ENCODE measurements around the gene USH2A. TPM values are rescaled to one million over a fixed set of nuclear protein-coding genes. Genes with fewer than 3 reads are reported as not detected.
"Not testable (repeated sequence)": the region's sequence is repeated elsewhere in the genome, so short reads cannot be mapped to it uniquely, and the experiment has no call there.

Gene USH2A
- total RNA-seq, 2 donors from 2014 or later, result not detected

DNA sequence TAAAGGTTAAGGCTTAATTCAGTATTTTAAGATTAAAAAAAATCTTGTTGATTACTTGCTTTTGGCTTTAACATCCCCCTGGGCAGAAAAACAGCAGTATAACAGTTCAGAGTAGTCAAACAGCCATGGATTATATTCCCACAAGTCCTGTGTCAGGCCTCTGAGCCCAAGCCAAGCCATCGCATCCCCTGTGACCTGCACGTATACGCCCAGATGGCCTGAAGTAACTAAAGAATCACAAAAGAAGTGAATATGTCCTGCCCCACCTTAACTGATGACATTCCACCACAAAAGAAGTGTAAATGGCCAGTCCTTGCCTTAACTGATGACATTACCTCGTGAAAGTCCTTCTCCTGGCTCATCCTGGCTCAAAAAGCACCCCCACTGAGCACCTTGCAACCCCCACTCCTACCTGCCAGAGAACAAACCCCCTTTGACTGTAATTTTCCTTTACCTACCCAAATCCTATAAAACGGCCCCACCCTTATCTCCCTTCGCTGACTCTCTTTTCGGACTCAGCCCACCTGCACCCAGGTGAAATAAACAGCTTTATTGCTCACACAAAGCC is 277.7 kb downstream of the USH2A start:
- H3K4me1 Mint-ChIP-seq (ENCODE audit: low read depth in 2 of 2); ATAC-seq; H3K27ac Mint-ChIP-seq; H3K4me3 Mint-ChIP-seq; H3K36me3 Mint-ChIP-seq; DNase-seq (ENCODE audit: low spot score); H3K27me3 Mint-ChIP-seq: not testable (repeated sequence)
- H3K9me3 Mint-ChIP-seq, result peaks cover 28% of the 10 kb centered on the region

DNA sequence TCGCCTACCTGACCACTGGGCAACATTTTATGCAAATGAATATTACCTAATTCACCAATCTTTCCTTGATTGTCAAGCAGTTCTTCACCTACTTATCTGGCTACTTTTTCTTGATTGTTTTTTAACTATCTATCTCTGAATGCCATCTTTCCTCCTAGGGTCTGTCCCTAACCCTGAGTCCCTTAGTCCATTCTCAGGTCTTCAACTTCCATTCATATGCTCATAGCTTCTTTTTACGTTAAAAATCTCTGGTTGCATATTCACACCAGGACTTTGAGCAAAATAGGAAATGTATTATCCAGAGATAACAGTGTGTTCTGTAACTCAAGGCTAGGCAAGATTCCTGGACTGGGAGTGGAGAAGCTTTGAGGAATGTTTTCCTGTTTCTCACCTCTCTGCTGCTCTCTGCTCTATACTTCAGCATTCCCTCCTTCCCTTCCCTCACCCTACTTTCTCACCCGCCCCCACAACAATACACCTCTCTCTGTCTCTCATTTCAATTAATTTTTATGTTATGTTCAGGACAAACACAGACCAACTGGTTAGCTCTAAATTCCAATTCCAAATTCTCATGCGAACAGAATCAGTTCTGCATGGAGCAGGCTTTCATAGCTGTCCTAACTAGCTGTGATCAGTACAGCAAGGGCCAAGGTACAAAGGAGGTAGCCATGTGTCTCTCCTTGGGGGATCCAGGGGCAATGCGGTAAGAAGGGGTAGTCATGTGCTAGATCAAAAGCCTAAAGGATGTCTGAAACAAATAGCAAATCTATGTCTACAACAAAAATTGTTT is 278.4 kb downstream of the USH2A start:
- Mint-ChIP-seq H3K4me3 (no peak overlapping the region), H3K27me3 (no peaks in the 10 kb centered on the region), H3K27ac (no peak overlapping the region), H3K36me3 (peaks cover 4% of the 10 kb centered on the region), H3K4me1 (ENCODE audit: low read depth in 2 of 2) (no peaks in the 10 kb centered on the region), H3K9me3 (peaks cover 22% of the 10 kb centered on the region)
- DNase-seq (ENCODE audit: low spot score) (no peak), ATAC-seq (no peak)

DNA sequence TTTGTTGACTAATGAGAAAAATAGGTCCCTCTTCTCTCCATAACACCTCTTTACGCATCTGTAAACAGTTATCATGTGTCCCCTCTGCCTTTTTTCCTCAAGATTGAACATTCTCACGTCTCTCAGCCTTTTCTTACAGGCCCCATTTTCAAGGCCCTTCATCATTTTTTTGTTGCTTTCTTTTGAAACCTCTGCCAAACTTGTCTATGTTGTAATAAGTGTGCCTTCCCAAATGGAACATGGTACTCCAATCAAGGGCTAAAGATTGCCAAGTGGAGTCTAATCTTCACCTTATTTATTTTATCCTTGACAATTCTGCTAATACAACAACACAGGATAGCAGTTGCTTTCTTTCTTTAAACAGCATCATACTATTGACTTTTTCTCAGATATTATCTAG is 280.3 kb downstream of the USH2A start:
- ATAC-seq, result no peak
- no peaks in the 10 kb centered on the region for H3K4me1 Mint-ChIP-seq (ENCODE audit: low read depth in 2 of 2)
- H3K36me3 Mint-ChIP-seq, result no peaks in the 10 kb centered on the region
- H3K27me3 Mint-ChIP-seq, result no peaks in the 10 kb centered on the region
- no peak overlapping the region for H3K27ac Mint-ChIP-seq
- DNase-seq (ENCODE audit: low spot score), result no peak
- no peak overlapping the region for H3K4me3 Mint-ChIP-seq
- H3K9me3 Mint-ChIP-seq, result peaks cover 14% of the 10 kb centered on the region

DNA sequence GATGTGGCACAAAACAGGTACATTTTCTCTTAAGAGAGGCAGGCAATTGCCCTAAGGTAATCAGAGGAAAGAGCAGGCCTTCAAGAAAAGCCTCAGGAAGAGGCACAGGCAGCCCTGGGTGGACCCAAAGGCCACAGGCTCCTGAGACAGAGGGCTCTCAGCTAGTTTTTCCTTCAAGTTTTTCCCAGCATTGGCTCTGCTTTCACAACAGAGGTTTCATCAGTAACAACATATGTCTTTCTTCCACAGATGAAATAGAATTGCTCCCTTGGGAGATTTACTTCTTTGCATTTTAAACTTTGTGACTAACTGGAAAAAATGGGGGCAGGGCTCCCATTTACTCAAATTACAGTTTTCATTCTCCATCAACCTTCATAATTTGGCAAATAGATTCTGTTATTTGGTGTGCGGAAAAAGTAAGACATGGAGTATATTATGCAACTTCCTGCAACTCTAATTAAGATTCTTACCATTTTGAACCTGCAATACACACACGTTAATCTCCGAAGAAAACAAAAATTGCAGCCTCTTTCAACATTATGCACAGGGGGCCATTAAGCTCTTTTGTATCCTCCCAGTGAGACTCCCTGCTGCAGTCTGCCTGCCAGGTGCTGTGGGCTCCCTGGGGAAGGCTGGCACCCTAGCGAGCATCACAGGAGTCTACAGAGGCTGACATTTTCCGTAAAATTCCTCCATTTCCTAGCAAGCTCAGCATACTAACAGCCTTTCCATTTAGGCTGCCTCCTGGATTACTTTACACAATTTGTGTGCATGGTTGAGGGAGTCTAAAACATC is 282.3 kb downstream of the USH2A start:
- Mint-ChIP-seq H3K9me3 (peaks cover 18% of the 10 kb centered on the region), H3K27ac (no peak overlapping the region), H3K27me3 (no peaks in the 10 kb centered on the region), H3K4me3 (no peak overlapping the region), H3K36me3 (no peaks in the 10 kb centered on the region), H3K4me1 (ENCODE audit: low read depth in 2 of 2) (no peaks in the 10 kb centered on the region)
- DNase-seq (ENCODE audit: low spot score), result no peak
- no peak for ATAC-seq

DNA sequence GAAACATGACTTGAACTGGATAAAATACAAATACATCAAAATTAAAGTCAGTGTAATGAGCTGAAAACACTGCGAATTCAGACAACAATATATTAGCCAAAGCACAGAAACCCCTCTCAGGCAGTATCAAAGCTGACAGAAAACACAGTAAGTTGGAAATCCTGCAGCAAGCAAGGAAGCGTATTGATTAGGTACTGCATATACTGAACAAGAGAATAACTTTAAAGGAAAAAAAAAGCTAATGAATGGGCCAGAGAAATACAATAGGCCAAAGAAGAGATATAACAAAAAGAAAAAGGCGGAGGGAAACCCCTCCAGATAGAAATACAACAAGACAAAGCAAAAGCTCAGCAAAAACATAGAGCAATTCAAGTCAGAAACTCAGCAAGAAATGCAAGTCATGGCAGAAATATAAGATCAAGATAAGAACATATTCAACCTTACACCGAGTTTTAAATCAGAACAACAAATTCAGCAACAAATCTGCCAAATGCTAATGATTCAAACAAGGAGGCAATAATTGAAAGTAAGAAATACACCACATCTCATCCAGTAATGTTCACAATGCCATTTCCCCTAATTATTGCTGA is 299.0 kb downstream of the USH2A start:
- Mint-ChIP-seq H3K9me3 (peaks cover 6% of the 10 kb centered on the region), H3K4me3 (no peak overlapping the region), H3K36me3 (no peaks in the 10 kb centered on the region), H3K27me3 (no peaks in the 10 kb centered on the region), H3K4me1 (ENCODE audit: low read depth in 2 of 2) (no peaks in the 10 kb centered on the region), H3K27ac (no peak overlapping the region)
- ATAC-seq (no peak), DNase-seq (ENCODE audit: low spot score) (no peak)

DNA sequence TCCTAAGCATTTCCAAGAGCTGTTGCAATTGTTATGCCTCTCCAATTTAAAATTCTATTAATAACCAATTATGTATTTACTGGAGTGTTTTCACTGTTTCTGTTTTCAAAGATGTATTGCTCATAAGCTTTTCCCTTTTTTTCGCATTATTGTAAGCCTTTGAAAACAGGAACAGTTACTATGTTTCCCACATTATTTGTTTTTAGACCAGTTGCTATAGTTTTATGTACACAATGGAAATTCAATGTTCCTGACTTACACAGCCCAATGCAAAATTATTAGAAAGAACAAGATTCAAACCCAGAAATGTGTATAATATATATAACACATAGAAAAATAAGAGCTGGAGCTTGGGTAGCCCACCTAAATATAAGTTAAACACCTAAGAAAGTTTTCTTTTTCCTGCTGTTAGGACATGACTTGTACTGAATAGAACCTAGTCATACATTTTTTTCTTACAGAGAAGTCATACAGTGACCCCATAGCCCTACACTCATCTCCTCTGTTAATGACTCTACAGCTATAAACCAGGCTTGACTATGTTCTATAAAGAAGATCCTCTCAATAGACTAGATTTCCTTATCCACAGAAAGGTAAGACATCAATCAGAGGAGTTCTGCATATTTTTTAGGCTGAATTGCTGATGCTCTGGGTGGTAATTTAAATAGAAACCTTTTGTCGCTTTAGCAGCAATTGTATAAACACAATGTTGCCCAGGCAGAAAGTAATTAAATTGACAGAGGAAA is 299.6 kb downstream of the USH2A start:
- DNase-seq (ENCODE audit: low spot score), result no peak
- H3K4me1 Mint-ChIP-seq (ENCODE audit: low read depth in 2 of 2), result no peaks in the 10 kb centered on the region
- peaks cover 6% of the 10 kb centered on the region for H3K9me3 Mint-ChIP-seq
- H3K4me3 Mint-ChIP-seq, result no peak overlapping the region
- H3K27ac Mint-ChIP-seq, result no peak overlapping the region
- no peaks in the 10 kb centered on the region for H3K36me3 Mint-ChIP-seq
- ATAC-seq, result no peak
- H3K27me3 Mint-ChIP-seq, result no peaks in the 10 kb centered on the region

DNA sequence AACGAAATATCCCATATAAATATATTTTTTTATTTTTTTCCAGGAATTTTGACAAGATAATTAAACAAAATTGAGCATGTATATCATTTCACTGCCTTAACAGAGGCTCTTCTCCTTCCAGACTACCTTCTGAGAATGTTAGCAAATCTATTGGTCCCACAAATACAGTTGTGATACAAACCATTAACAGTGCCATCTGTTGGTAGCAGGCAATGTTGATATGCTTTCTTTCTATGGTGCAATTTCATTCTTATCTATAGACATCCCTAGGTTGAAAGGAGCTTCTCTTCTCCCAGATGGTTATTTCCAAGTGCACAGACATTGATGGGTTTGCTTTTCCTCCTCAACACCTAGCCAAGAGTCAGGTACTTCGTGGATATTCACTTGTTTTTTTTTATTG is 303.6 kb downstream of the USH2A start:
- Mint-ChIP-seq H3K27ac (no peak overlapping the region), H3K27me3 (no peaks in the 10 kb centered on the region), H3K4me3 (no peak overlapping the region), H3K9me3 (peaks cover 6% of the 10 kb centered on the region), H3K4me1 (ENCODE audit: low read depth in 2 of 2) (no peaks in the 10 kb centered on the region), H3K36me3 (no peaks in the 10 kb centered on the region)
- no peak for ATAC-seq
- no peak for DNase-seq (ENCODE audit: low spot score)

DNA sequence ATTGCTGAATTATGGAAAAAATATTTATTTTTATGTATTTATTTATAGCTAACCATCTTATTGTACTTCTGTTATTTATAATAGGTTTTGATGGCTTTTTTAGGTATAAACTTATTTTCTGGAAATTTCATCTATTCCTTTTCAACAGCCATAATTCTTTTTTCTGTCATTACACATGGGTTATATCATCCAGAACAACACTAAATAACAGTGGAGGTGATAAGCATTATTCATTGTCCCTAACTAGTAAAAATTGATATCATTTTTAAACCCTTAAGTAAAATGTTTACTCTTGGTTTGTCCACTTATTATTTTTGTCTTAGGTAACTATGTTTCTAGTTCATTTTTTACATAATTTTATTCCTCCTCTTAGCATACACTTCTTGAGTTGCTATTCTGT is 309.1 kb downstream of the USH2A start:
- no peaks in the 10 kb centered on the region for H3K4me1 Mint-ChIP-seq (ENCODE audit: low read depth in 2 of 2)
- H3K27ac Mint-ChIP-seq, result no peak overlapping the region
- no peaks in the 10 kb centered on the region for H3K27me3 Mint-ChIP-seq
- no peaks in the 10 kb centered on the region for H3K9me3 Mint-ChIP-seq
- ATAC-seq (no peak), DNase-seq (ENCODE audit: low spot score) (no peak)
- no peak overlapping the region for H3K4me3 Mint-ChIP-seq
- no peaks in the 10 kb centered on the region for H3K36me3 Mint-ChIP-seq

DNA sequence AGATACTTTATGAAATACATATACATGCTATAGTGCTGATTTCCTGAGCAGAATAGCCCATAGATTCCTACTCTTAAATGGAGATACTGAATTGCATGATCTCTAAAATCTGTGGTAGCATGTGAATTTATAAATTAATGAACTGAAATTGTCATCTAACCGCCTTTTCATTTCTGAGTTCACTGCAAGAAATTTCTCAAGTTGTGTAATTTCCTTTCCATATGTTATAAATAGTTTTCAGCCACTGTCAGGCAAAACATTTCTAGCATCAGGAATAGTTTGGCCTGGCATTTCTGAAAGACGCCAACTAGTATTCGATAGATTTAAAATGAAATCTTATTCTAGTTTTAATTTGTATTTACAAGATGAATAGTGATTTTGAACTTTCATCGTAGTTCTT is 310.1 kb downstream of the USH2A start:
- no peak for DNase-seq (ENCODE audit: low spot score)
- Mint-ChIP-seq H3K27ac (no peak overlapping the region), H3K9me3 (no peaks in the 10 kb centered on the region), H3K4me1 (ENCODE audit: low read depth in 2 of 2) (no peaks in the 10 kb centered on the region), H3K36me3 (no peaks in the 10 kb centered on the region), H3K27me3 (no peaks in the 10 kb centered on the region), H3K4me3 (no peak overlapping the region)
- ATAC-seq, result no peak

DNA sequence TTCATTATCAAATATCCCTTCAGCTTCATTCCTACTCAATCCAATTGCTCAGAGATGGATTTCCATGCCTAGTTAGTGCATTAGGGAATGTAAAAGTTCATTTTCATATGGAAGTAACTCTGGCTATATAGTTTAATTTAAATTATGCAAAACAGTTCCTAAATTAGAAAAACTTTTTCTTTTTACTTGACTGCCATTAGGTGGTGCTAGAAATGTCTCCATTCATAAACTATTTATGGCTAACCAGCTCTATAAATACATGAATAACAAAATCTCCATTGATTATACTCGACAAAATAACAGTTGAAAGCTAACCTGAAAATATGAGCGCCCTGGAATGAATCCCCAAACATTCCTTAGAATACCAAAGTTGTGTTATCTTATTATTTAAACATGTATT is 311.4 kb downstream of the USH2A start:
- DNase-seq (ENCODE audit: low spot score) (no peak), ATAC-seq (no peak)
- H3K4me1 Mint-ChIP-seq (ENCODE audit: low read depth in 2 of 2), result no peaks in the 10 kb centered on the region
- no peak overlapping the region for H3K27ac Mint-ChIP-seq
- no peaks in the 10 kb centered on the region for H3K27me3 Mint-ChIP-seq
- H3K36me3 Mint-ChIP-seq, result no peaks in the 10 kb centered on the region
- no peak overlapping the region for H3K4me3 Mint-ChIP-seq
- H3K9me3 Mint-ChIP-seq, result peaks cover 2% of the 10 kb centered on the region

DNA sequence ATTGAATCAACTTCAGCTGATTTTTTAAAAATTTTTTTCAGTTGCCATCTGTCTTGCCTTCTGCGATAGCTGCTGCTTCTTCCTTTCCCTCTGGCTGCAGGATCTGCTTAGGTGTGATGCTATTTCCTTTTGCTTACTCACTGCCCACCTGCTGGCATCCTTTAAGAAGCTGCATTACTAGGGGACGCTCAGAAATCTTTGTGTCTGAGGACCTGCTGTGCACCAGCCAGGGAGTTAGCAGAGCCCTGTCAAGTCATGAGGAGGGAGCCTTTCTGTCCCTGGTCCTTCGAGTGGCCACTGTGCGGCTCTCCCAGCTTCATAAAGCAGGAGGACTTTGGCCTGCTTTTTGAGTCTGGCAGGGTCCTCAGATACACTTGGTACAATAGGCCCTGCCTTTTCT is 327.8 kb downstream of the USH2A start:
- Mint-ChIP-seq H3K27me3 (no peaks in the 10 kb centered on the region), H3K9me3 (peaks cover 27% of the 10 kb centered on the region), H3K27ac (no peak overlapping the region), H3K36me3 (no peaks in the 10 kb centered on the region), H3K4me3 (no peak overlapping the region), H3K4me1 (ENCODE audit: low read depth in 2 of 2) (no peaks in the 10 kb centered on the region)
- ATAC-seq (no peak), DNase-seq (ENCODE audit: low spot score) (no peak)

DNA sequence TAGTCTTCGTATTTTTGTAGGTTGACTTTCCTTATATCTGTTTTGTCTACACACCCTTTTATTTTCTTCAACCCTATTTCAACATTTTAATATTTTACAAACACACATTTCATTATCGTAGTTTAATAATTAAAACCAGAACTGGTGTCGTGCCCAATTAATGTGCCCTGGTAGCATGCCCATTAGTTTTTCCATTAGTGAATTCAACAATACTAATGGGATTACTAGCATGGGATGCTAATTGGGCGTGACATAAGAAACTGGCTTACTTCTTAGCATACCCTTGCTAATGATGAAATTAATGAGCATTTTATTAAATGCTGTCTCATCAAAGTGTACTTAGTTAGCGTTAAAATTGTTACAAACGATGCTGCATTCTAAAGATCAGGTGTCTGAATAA is 332.7 kb downstream of the USH2A start:
- H3K9me3 Mint-ChIP-seq, result peaks cover 18% of the 10 kb centered on the region
- no peak for ATAC-seq
- no peak overlapping the region for H3K4me3 Mint-ChIP-seq
- no peaks in the 10 kb centered on the region for H3K27me3 Mint-ChIP-seq
- H3K36me3 Mint-ChIP-seq, result peaks cover 5% of the 10 kb centered on the region
- no peaks in the 10 kb centered on the region for H3K4me1 Mint-ChIP-seq (ENCODE audit: low read depth in 2 of 2)
- no peak overlapping the region for H3K27ac Mint-ChIP-seq
- no peak for DNase-seq (ENCODE audit: low spot score)

DNA sequence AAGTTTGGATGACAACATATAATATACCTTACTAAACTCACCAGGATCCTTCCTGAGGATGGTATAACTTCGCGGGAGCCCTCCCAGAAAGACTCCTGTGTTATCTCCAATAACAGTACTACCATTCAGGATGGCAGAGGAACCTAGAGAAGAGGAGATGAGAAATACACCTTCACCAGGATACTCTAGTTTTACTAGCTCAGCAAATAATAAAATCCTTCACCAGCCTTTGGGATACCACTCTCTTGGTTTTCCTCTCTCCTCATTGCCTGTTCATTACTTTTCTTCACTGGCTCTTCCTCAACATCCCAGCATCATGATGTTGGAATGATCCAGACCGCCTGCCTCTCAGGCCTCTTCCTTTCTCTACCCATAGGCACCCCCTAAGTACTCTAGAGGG is 336.6 kb downstream of the USH2A start:
- ATAC-seq (no peak), DNase-seq (ENCODE audit: low spot score) (no peak)
- Mint-ChIP-seq H3K4me3 (no peak overlapping the region), H3K9me3 (peaks cover 16% of the 10 kb centered on the region), H3K27me3 (no peaks in the 10 kb centered on the region), H3K27ac (no peak overlapping the region), H3K4me1 (ENCODE audit: low read depth in 2 of 2) (no peaks in the 10 kb centered on the region), H3K36me3 (peaks cover 5% of the 10 kb centered on the region)
